Right lung (tissue), 5 donors: Measurements from ENCODE around the gene RMDN3. TPM values are rescaled to one million over a fixed set of nuclear protein-coding genes. Genes with fewer than 3 reads are reported as not detected.

ENCODE experiments used
- DNase-seq, 2 donors: peaks; one replicate each; pipeline ENCODE4 v3.0.0-alpha.2; 2013
- polyA plus RNA-seq, 5 donors: library from polyadenylated mRNA; unstranded; fragments of 120-200 nt; gene quantifications; one replicate each; pipeline versions ENCODE4 v1.2.1 to v1.2.3, GENCODE V29; 2013; ENCODE audit warnings: inconsistent platforms in 1 of 5, low replicate concordance in 1 of 5; ENCODE audit not compliant: insufficient read length in 5 of 5, insufficient read depth in 1 of 5

The RMDN3 gene
- polyA plus RNA-seq, 5 donors, result 28.9 to 39.0 (median 31.4) TPM

- DNase-seq, result no peak
Observed at GRCh38 chr15:40775007-40775406, 20.0 kb upstream of the RMDN3 start.

DNA sequence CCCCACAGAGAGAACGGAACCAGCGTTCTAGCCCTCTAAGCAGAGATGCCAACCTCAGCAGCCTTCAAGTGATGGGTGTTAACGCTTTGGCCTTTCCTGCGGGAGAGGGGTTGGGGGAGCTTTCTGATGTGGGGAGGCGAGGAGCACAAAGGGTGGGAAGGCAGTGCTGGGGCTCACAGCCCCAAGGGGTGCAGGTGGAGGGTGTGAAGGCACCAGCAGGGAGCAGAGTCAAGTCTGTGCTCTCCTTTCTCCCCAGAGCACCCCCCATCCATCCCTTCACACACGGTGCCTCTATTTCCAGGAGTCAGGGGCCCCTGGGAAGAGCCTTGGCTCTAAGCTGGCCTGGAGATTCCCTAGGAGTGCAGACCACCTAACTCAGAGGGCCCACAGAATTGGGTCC, 18.8 kb upstream of the RMDN3 start:
- no peak for DNase-seq

DNA sequence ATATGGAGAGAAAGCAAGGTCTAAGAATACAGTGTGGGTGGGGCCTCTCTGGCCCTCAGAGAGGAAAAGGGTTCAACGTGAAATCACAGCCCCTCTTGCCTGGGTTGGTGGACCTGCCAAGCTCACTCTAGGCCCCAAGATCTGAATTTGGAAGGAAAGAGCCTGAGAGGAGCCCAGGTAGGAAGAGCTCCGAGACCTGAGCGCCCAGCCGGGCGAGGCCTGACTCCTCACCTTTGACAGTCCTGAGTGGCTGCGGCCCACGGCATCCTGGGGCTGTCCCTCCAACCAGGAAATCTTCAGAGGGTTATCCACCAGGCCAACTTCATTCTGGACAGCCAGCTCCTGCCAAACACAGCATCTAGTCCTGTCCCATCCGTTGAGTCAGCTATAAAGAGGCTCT, 18.4 kb upstream of the RMDN3 start:
- DNase-seq, result no peak

- DNase-seq, result no peak
Observed at GRCh38 chr15:40772014-40772413, 17.0 kb upstream of the RMDN3 start.

DNA sequence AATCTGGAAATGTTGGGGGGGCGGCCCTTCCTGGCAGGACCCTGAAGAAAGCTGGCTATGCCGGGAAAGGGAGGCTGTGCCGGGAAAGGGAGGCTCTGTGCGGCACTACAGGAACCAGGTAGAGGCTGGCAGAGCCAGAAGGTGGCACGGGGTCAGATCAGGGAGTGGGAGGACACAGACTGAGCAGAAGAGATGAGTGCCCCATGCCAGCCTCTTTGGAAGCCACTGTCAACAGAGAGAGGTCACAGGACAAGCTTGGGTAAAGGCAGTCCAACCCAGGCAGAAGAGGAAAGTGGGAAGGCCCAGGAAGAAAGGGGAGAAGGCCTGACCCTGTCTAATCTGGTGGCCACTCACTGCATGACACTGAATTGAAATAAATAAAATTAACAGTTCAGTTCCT, 16.2 kb upstream of the RMDN3 start:
- DNase-seq, result no peak

- no peak for DNase-seq
Observed at GRCh38 chr15:40770147-40770721, 15.2 kb upstream of the RMDN3 start.

- no peak for DNase-seq
Observed at GRCh38 chr15:40769274-40770146, 14.5 kb upstream of the RMDN3 start, which contains the start of gene C15orf62. C15orf62 (plus strand) TSS chr15:40769980; CDS start chr15:40770496, 516 bp downstream.

- no peak for DNase-seq
Observed at GRCh38 chr15:40768521-40769273, 13.6 kb upstream of the RMDN3 start.

DNA sequence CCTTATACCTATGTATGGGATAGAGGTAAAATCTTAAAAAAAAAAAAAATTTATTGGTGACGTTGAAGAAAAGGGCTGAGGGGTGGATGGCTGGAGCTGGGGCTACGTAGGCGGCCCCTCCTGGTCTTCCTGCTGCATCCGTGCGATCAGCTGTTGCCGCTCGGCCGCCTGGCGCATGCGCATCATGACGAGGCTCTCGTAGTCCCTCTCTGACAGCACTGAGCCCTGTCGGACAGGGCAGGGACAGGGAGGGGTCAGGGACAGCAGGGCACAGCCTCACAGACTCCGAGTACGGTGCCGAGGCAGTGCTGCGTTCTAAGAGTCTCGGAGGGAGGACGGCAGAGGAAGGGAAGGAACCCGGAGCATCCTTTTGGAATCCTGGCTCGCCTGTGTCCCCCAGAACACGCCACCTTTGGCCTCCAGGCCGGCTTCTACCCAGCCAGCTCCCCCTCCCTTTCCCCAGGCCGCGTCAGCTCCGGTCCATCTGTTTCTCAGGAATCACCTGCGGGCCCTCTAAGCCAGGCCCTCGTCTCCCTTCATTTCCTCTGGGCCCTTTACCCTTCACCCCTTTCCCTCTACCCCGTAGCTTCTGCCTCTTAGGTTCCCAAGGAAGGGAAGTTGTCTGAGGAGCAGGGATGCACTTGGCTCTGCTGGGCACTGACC, 12.9 kb upstream of the RMDN3 start:
- DNase-seq, result no peak

DNA sequence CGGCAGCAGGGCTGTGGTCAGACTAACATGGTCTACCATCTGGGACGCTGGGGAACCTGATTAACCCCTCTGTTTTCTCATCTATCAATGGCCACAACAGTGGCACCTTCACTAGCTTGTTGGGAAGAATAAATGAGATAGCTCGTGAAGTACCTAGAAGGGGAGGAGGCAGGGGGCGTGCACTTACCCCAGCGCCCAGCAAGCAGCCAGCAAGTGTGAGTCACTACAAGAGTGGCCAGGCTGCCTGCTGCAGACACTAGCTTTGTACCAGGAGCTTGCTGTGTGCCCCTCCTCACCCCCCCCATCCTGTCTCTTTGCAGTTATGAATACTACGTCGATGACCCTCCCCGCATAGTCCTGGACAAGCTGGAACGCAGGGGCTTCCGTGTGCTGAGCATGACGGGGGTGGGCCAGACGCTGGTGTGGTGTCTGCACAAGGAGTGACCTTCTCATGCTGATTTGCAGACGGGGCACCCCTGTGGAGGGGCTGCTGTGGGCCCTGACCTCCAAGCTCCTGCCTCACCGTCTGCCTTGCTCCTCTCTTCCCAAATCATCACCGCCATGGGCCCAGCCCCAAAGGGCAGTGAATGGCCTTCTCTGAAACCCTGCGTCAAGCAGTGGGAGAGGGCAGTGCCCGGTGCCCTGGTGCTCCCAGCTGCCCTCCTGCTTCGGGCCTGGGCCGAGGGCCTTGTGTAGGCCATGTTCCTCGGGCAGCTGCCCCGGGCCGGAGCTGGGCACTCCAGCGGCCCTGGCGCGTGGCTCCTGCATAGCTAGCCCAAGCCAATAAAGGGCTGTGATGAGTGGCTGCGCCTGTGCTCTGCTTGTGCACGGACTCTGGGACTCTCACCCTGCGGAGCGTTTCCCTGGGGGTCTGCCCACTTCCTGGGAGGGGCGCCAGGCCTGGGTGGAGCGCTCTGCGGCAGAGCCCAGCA, 12.1 kb upstream of the RMDN3 start:
- DNase-seq, result no peak

DNA sequence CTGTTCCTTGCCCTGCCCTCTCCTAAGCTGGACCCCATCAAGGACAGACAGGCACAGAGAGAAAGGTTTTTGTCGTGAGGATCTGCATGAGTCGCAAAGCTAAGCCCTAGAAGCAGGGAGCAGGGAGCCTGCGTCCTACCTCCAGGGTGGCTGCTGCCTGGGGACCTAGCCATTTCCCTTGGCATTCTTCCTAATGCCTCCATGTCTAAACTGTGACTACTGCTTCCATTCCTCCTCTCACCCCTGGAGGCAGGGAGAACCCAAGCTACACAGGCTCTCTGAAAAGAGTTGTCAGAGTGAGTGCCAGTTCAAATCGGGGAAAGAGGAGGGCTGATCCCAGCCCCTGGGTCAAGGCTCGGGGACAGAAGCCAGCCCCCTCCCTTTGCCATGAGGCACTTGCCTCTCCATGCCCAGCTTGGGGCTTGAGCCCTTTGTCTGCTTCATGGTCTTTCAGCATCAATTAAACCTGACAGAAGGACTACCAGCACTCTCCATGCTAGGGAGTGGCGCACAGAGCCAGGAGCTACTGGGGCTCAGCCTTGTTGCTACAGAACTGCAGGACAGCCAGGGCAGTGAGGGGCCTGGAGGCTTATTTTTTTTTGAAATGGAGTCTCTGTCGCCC, 11.3 kb upstream of the RMDN3 start:
- DNase-seq, result no peak

DNA sequence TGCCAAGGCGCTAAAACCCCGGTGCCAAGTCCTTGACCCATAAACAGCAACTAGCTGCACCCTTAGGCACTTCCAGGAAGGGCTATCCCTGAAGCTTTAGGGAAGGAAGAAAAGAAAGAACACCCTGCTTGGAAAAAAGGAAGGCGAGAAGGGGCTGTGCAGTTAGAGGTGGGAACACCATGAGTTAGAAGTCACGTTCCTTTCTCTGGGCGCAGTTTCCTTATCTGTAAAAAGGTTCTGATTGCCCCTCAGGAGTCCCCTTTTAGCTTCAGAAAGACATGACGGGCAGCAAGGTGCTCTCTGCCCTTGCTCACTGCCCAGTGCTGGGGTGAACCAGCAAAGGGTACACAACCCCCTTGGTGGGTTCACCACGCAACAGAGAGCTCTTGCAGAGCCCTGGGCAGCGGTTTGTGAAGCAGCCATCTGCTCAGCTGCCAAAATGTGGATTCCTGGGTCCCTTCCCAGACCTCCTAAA, 9.6 kb upstream of the RMDN3 start:
- no peak for DNase-seq

- peak; percentile 81 to 86 for DNase-seq
Observed at GRCh38 chr15:40763801-40764628, 9.0 kb upstream of the RMDN3 start, which contains the start of gene GCHFR. GCHFR (plus strand) TSS chr15:40764068; CDS start chr15:40764181, 113 bp downstream.

- peak; percentile 74 to 79 for DNase-seq
Observed at GRCh38 chr15:40762919-40763800, 8.1 kb upstream of the RMDN3 start.

DNA sequence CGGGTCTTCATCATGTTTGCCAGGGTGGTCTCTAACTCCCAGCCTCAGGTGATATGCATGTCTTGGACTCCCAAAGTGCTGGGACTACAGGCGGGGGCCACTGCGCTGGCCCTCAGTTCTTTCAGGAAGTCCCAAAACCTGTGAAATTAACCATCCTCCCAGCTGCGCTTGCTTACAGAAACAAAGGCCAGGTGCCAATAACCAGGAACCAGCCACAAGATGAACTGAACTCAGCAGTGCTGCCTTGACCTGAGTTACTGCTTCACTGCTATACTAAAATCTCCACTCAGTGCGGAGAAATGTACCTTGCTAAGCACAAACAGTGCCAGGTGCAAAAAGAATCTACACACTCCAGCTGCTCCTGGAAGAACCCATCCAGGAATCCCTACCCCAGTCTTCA, 4.9 kb upstream of the RMDN3 start:
- DNase-seq, result no peak

DNA sequence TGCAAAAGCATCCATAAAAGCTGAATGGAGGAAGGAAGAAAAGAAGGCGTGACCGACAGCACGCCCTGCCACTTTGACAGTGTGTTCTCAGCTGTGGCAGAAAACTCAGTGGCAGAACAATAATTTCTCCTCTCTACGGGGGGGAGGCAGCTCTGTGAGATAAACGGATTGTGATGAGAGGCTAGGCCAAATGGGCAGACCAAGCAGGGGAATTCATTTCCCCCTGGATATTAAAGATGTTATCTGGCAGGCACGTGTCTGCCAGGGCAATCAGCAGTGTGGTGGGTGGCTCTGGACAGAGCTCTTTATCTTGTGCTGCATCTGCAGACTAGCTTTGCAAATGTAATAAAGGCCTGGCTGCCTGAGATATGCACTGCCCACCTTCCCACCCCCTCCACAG, 1.9 kb upstream of the RMDN3 start:
- no peak for DNase-seq

GRCh38 chr15:40755812-40756208, 756 bp upstream of the RMDN3 start:
- DNase-seq, result no peak

- DNase-seq, result no peak
Observed at GRCh38 chr15:40754574-40754882, 526 bp downstream of the RMDN3 start.
